ENCODE data around the gene ANKRD13D.

Gene ANKRD13D

DNA sequence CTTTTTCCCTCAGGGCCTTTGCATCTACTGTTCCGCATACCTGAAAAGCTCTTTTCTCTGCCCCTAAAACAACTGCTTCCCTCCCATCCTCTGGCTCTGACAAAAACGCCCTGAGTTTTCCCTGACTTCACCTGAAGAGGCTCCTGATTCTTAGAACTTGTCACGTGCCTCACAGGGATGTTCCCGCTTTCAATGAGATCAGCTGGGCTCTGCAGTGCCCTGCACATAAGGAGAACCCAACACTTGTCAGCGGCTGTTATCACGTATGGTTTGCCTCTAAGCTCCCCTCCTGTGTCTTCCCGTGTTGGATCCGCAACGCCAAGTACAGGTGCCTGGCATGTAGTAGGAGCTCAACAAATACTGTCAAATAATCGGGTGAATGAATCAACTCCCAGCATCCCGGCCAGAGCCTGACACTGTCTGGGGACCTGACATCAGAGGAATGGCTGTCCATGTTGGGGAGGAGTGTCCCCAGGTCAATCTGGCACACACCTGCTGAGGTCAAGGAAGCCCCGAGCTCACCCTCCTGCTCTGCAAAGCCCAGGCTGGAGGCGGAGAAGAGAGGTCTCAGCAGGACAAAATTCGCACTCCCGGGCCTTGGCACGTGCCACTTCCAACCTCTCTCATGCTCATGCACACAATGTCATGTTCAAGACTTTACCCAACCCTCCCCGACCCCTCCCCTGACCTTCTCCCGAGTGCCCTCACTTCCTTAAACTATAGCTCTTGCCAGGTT lies 27.0 kb upstream of the ANKRD13D start:
- no peak for DNase-seq (ENCODE audit: low read depth)

DNA sequence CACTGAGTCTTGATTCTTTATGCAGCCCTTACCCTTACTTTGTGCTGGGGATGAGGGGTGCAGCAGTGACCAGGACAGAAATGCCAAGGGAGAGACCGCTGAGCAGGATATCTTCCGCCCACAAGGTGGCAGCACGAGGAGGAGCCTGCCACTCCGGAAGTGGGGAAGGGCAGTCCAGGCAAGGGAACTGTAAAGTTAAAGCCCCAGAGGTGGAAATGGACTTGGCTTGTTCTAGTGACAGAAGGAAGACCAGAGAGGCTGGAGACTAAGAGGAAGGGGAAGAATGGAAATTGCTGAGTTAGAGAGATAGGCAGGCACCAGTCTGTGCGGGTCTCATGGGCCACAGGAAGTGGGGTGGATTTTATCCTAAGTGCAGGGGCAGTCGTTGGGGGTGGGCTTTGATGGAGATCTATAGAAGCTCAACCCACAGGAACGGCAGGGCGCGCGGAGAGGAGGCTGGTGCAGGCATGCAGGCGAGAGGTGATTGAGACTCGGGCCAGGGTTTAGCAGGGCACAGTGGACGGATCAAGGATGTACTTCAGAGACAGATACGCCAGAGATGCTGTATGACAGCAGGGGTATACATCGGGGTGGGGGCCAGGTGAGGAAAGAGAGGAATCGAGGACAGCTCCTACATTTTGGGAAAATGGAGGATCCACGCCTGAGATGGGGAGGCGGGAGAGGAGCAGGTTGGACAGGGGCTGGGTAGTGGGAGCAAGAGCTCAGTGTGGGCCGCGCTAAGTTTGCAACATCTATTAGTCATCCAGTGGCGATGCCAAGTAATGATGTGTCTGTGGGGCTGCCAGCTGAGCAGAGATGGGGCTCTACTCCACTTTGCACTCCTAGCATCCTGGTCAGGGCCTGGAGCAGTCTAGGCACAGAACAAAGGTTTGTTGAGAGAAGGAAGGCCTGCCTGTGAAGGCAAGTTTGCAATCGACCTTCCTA lies 26.1 kb upstream of the ANKRD13D start:
- DNase-seq (ENCODE audit: low read depth) = peak; percentile 72

DNA sequence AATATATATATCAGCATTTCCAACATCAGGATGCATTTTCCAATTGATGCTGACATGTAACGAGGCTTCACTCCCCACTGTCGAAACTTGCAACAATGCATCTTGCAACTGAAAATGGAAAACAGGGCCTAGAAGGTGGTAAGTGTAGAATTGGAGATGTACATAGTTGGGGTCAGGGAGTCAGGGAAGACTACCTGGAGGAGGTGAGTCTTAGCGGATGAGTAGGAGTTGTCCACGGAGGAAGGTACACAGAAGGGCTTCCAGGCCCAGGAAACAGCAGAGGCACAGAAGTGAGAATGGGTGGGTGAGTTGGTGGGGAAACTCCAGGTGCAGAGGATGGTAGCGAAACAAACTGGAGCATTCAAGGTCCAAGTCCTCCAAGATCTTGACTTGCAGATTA lies 24.8 kb upstream of the ANKRD13D start:
- DNase-seq (ENCODE audit: low read depth) = no peak

DNA sequence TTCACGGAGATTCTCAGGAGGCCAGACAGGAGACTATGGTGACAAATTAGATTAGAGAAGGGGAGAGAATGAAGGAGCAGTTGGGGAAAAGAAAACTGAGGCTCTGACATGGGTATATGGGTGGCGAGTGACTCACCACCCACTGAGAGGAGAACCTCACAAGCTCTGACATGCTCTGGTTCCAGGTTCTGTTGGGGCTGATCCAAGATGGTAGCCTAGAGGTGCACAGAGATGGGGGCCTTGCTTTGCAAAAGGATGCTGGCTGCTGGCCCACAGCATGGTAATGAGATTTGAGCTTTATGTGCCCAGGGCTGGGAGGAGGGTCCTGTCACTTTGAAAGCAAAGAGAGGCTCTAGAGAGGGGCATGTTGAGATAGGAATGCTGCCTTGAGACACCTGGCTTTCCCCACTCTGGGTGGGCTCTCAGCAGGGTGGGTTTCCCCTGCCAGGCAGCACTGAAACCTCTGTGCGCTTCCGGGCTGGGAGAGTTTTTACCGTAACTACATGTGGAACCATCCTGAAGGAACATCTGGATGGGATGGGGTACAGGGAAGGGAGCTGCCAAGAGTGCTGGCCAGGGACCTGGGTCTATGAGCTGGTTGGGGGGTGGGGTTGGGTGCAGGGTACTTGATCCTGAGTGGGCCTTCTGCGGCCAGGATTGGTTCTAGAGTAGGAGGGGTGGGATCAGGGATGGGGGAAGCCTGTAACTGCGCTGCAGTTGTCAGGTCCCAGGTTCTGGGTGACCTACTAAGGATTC lies 24.0 kb upstream of the ANKRD13D start:
- DNase-seq (ENCODE audit: low read depth) = no peak

DNA sequence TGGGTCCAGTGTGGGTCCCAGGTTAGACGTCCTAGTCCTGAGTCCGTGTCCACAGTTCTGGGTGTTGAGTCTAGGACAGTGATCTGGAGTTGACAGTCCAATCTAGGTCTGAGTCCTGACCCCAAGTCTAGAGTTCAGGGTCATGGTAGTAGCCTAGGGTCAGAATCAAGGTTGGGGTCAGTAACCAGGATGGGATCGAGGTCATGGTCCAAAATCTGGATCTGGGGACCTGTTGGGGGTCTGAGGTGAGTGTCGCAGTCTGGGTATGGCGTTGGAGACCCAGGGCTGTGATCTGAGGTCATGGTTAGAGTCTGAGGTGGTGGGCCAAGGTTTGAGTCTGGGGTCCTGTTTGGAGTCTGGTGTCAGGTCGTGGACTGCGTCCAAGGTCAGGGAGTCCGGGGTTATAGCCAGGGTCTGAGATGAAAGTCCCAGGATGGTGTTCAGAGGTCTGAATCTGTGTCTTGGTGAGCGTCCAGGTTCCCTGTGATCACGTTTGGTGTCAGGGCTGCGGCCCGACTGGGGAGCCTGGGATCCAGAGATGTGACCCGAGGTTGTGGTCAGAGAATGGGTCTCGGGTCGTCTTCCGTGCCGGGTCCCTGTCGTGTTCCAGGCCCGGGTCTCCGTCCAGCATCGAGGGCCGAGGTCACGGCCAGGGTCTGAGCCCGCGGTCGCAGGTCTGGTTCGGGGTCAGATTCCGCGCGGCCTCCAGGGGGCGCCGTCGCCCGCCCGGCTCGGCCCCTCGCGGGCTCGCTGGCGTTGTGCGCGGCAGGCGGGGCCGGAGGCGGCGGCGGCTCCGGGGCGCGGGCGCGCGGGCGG lies 23.3 kb upstream of the ANKRD13D start:
- no peak for DNase-seq (ENCODE audit: low read depth)

DNA sequence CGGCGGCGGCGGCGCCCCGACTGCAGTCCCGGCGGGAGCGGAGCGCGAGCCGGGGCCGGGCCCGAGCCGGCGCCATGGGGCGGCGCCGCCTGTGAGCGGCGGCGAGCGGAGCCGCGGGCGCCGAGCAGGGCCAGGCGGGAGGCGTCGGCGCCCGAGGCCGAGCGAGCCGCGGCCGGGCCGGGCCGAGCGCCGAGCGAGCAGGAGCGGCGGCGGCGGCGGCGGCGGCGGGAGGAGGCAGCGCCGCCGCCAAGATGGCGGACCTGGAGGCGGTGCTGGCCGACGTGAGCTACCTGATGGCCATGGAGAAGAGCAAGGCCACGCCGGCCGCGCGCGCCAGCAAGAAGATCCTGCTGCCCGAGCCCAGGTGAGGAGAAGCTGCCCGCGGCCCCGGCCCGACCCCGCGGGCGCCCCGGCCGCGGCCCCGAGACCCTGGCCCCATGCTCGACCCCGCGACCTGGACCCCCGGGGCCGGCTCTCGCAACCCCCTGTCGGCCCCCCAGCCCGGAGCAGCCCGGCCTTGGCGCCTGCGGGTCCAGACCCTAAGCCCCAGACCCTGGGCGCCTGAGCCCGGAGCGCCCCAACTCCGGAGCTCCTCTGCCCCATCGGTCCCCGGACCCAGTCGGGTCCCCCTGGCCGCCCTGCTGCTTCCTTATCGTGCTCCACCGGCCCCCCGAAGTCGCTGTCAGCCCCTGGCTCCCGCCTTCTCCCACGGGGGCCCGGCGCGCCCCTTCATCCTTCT lies 22.5 kb upstream of the ANKRD13D start, which contains the start of gene GRK2:
GRK2 (plus strand) TSS at position 25 of the 739 bp plus-strand sequence; CDS start at position 252, 227 bp downstream.
- DNase-seq (ENCODE audit: low read depth) = no peak

DNA sequence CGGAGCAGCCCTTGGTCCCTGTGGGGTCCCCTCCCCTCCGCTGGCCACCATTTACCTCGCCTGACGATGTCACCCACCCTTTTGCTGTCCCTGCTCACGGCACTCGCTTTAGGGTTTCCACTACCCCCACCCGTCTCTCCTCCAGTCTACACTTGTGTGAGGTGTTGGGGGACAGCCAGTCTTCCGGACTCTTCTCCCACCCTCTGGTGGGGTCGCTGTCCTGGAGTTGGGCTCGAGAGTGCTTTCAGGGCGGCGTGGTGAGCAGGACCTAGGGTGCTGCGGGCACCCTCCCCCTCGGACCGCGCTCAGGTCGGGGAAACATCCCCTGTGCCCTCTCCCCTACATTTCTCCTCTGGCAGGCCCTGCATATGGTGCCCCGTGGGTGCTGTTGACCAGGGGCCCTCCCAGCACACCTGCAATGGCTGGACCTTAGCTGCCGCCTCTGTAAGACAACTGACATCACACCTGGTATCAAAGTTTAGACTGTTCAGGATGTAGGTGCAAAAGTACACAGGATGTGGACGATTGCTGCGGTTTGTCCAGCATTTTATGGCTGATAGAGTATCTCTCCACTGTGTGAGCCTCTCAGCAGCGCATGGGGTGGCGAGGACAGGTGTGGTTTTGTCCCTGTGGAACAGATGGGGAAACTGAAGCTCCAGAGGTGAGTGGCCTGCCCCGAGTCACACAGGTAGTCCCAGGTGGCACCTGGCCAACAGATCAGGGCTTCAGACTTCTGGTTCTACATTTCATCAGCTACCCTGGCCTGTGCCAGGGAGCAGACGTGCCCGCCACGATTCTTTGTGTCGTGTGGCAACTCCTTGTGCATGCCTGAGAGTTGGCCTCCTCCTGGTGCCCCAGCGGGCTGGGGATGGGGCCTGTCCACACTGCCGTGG lies 21.7 kb upstream of the ANKRD13D start:
- DNase-seq (ENCODE audit: low read depth) = no peak

DNA sequence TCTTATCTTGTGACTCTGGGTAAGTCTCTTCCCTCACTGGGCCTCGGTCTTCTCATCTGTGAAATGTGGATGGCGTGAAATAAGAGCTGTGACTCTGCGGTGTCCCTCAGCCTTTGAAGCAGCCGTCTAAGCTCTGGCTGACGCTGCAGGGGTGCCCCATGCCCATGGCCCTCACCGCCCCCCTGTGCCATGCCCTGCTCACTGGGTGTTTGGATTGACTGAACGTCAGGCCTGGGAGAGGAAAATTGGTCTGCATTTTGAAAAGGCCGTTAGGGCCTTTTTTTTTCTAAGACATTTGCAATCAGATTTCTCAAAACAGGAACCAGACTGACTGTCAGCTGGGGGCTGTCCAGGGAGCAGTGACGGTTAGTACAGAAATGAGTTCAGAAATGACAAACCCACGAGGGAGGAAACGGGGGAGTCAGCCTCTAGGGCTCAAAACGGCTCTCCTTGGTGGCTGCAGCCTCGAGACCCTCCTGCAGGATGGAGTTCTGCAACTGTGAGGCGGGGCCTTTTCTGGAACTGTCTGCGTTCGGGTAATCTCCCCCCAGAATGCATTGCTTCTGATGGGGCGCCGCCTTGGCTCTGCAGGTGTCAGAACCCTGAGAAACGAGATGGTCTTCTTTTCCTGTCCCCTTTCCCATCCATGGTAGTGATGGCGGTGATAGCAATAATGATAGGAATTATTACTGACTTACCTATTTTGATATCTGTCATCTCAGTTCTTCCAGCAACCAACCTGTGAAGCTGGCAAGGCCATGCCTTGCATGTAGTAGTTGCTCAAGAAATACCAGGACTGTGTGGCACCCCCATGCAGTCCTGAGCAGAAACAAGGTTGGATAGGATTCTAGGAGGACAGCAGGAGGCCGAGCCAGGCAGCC lies 20.8 kb upstream of the ANKRD13D start:
- no peak for DNase-seq (ENCODE audit: low read depth)

DNA sequence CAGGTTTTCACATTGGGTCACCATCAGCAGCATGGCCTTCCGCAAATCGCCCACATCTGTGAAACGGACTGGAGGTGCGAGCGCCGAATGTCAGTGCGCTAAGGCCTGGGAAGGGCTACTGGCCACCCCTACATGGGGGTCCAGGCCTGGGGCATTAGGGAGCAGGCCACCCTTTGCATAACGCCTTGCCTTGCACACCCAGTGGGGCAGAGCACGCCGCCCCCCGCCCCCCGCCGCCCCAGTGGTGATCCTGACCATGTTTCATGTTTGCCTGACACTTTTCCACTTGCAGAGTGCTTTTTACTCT lies 20.2 kb upstream of the ANKRD13D start:
- DNase-seq (ENCODE audit: low read depth) = no peak

DNA sequence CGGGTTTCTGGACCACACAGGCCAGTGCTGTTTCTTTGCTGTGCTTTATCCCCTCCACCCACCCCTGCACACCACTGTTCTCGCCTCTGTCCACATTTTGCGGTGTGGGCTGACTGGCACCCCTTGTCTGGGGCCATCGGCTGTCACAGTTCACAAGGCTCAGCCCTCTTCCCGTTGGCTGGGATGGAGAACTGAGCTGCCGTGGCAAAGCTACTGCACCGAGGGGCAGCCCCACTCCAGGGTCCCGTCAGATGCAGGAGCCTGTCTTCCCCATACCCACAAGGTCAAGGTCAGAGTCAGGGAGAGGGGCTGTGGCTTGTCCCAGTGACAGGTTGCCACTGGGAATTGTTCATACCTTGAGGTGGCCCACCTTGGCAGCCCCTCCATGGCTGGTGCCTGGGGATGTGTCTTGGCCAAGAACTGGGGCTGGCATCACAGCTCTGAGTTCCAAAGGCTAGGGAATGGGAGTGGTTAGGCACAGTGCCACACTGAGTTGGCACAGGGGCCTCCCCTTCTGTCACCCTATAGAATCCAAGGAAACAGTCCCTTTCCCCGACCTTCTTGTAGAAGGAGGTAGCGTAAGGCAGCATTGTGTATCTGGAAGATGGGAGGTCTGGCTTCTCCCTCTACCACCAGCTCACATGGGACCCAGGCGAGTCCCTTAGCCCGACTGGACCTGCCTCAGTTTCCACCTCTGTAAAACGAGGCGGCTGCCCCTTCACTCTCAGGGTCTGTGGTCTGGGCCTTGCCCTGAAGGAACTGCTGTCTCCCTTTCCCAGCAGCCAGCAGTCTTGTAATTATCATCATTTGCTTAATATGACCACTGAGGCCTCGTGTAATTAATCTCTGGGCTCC lies 19.5 kb upstream of the ANKRD13D start:
- no peak for DNase-seq (ENCODE audit: low read depth)

DNA sequence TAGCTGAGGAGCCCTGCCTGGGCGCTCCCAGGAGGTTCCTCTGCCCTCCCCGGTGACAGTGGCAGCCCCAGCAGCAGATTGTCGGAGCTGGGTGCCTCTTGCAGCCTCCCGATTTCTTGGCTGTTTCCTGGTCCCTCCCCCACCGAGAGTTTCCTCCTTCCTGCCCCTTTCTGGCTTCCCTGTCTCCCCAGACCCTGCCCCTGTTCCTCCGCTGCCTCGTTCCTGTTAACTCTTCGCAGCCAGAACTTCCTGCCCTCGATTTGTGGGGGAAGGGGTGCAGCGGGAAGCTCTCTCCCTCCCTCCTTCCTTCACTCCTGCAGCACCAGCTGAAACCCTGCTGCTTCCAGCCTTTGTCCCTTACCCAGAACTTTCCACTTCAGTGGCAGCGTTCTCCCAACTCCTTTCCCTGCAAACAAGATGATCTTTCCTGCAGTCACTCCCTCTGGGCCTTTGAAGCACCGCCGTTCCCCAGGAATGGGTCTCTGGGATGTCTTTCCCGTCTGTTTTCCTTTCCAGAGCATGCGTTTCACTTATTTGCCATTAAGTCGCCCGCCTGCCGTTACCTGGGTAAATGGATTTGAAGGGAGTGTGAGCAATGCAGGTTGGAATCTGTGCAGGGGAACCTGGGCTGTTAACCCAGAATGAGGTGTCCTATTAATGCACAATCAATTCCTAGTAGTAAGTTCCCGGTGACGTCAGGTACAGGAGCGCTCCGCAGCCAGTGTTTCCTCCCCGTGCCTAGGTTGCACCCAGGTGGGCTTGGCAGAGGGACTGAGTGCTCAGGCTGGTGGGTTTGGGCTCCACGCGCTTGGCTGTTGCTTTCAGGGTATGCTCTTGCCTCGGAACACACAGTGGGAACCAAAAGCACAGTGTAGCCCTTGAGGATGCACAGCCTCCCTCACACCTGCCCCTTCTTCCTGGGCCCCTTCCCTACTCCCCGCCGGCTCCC lies 18.6 kb upstream of the ANKRD13D start:
- no peak for DNase-seq (ENCODE audit: low read depth)

DNA sequence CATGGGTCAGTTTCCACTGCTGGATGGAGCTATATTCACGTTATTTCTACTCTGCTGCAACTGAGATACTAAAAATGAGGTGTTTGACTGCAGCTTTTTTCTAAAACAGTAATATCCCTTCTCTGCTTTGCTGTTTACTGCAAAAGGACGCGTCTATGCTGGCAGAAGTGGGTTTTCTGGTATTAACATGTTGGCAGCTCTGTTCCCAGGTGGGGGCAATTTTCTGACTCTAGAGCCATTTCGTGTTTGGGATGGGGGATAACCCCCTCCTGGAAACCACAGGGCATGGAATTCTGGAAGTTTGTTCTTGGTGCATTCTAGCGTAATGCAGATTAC lies 17.9 kb upstream of the ANKRD13D start:
- DNase-seq (ENCODE audit: low read depth) = no peak

DNA sequence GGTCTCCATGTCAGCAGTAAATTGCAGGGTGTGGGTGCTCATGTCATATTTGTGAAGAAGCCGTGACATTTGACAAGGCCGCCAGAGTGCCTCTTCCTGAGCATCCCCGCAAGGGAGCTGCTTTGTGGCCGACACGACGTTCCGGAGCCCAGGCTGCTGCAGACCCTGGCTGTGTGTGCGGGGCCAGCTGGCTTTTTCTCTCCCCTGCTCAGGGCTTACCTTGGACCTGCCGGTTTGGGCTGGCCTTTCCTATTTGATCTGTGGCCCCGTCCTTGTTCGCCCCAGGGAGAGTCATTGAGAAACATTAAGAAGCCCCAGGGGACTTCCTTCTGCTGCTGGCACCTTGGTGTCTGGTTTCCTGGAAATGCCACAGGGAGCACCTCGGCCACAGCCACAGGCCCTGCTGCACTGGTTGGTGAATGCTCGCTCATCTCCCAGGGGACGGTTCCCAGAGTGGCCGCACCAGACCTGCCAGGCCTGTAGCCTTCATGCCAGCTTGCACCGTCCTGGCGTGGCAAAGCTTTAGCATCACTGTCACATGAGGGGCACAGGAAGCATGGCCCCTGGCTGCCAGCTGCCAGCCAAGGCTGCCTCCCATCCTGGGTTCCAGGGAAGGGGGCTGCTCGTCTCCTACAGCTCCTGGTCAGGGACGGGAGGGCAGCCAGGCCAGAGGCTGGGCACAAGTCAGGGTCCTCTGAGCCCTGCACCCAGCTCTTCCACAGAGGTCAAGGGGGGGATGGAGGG lies 17.4 kb upstream of the ANKRD13D start:
- DNase-seq (ENCODE audit: low read depth) = no peak

DNA sequence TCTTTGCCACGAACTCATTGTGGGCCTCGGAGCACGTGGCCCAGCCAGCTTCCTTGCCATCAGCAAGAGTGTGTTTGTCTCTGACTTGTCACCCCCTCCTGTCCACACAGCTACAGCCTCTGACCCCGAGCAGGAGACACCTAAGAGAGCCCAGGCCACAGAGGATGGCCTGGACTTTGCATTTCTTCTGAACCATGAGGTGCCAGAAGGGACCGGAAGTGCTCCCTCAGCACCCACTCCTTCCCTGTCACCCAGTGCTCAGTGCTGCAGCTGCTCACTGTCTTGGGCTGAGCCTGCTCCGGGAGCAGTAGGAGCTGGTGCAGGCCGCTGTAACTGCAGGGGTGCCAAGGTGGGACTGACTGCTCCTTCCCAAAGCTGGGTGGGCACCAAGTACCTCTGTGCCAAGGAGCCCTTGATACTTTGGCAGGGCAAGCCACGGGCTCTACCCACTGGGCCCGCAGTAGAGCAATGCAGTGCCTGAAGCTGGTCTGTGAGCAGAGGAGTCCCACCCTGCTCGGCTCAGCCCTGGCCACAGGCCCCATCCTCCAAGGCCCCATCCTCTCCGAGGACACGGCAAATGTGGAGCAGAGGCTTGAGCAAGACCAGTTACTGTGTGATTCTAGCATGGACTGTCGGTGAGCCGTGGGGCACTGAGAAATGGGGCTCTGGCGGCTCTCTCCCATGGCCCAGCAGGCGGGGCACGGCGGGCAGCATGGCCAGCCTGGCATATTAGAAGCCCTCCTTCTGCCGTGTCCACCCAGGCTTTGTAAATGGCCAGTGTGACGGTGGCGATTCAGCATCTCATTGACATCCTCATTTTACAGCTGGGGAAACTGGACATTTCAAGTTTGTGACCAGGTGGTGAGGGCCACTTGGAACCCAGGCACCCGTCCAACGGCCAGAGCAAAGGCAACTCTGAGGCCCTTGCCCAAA lies 16.5 kb upstream of the ANKRD13D start:
- DNase-seq (ENCODE audit: low read depth) = no peak

Measured in fibroblast of the conjunctiva (primary cell).